NT2/D1 (cell line): Measurements from ENCODE around the gene C19orf12.

Experiments
- SUZ12 ChIP-seq: IDR thresholded peaks from 2 replicates; pipeline ENCODE4 v1.6.1; 2011; ENCODE audit not compliant: insufficient read length, insufficient read depth; ENCODE audit errors: extremely low read depth
- YY1 ChIP-seq: IDR thresholded peaks from 2 replicates; pipeline ENCODE4 v1.6.1; 2011; ENCODE audit not compliant: insufficient read length, insufficient read depth

GRCh38 chr19:29665826-29666577, 49.1 kb downstream of the C19orf12 start:
- TF ChIP-seq YY1 (no peak), SUZ12 (no peak)
